Smooth muscle cell (in vitro differentiated cells): ENCODE measurements around the gene ALK. TPM values are rescaled to one million over a fixed set of nuclear protein-coding genes. Genes with fewer than 3 reads are reported as not detected.
"Not testable (repeated sequence)": the region's sequence is repeated elsewhere in the genome, so short reads cannot be mapped to it uniquely, and the experiment has no call there.

ENCODE experiments used
- DNase-seq: peaks from one replicate; lab custom pipeline; 2025; ENCODE audit not compliant: unreplicated experiment; lab: John Stamatoyannopoulos, UW
- H2AFZ ChIP-seq: fragments of 200-600 bp; sonication (generic); 2 replicates; pipeline ENCODE4 v1.6.0; 2016; ENCODE audit warnings: antibody characterized with exemption, low read depth, mild to moderate bottlenecking
- H3F3A ChIP-seq: fragments of 200-600 bp; sonication (generic); 2 replicates; pipeline ENCODE4 v1.6.0; 2017; ENCODE audit warnings: antibody characterized with exemption, low read depth
- H3K27ac ChIP-seq: fragments of 200-600 bp; sonication (generic); 2 replicates; pipeline ENCODE4 v1.5.1; 2016; ENCODE audit warnings: low read depth, mild to moderate bottlenecking
- H3K27me3 ChIP-seq: fragments of 200-600 bp; sonication (generic); 2 replicates; pipeline ENCODE4 v1.6.1; 2016; ENCODE audit warnings: low read depth, mild to moderate bottlenecking
- H3K36me3 ChIP-seq: fragments of 200-600 bp; sonication (generic); 2 replicates; pipeline ENCODE4 v1.5.1; 2016; ENCODE audit warnings: low read depth
- H3K4me1 ChIP-seq: fragments of 200-600 bp; sonication (generic); 2 replicates; pipeline ENCODE4 v1.5.1; 2016; ENCODE audit warnings: low read depth
- H3K4me2 ChIP-seq: fragments of 200-600 bp; sonication (generic); 2 replicates; pipeline ENCODE4 v1.6.0; 2016; ENCODE audit warnings: mild to moderate bottlenecking
- H3K4me3 ChIP-seq: fragments of 200-600 bp; sonication (generic); 2 replicates; pipeline ENCODE4 v1.5.1; 2016; ENCODE audit warnings: mild to moderate bottlenecking
- H3K79me2 ChIP-seq: fragments of 200-600 bp; sonication (generic); 2 replicates; pipeline ENCODE4 v1.6.0; 2016; ENCODE audit warnings: low read depth, mild to moderate bottlenecking
- H3K9ac ChIP-seq: fragments of 200-600 bp; sonication (generic); 2 replicates; pipeline ENCODE4 v1.6.0; 2016; ENCODE audit warnings: low read depth
- H3K9me3 ChIP-seq: fragments of 200-600 bp; sonication (generic); replicated peaks from 2 replicates; pipeline ENCODE4 v1.5.1; 2016; ENCODE audit warnings: low read depth
- H4K20me1 ChIP-seq: fragments of 200-600 bp; sonication (generic); 2 replicates; pipeline ENCODE4 v1.6.0; 2016; ENCODE audit warnings: low read depth
- WGBS: methylation state at CpG from one replicate; pipeline ENCODE4 v1.1.7; 2016; ENCODE audit warnings: low lambda C conversion rate; 5-methylcytosine and 5-hydroxymethylcytosine counted together
- polyA plus RNA-seq: library from polyadenylated mRNA; unstranded; fragments of >200 nt; fragmentation: Nextera tagmentation; extraction: Ambion mirVana; gene quantifications from 2 replicates; pipeline ENCODE4 v1.2.1, GENCODE V29; 2016
- total RNA-seq: library from RNA; depleted of rRNA; stranded (reverse); fragments of >200 nt; gene quantifications from 2 replicates; pipeline ENCODE4 v1.2.3, GENCODE V29; 2014
- TF ChIP-seq, protein P1 (sequence below): fragments of 200-600 bp; sonication (generic); IDR thresholded peaks from 2 replicates; pipeline ENCODE4 v1.5.1; 2017; ENCODE audit warnings: borderline replicate concordance, mild to moderate bottlenecking, antibody characterized with exemption; ENCODE audit not compliant: insufficient read depth, poor library complexity, severe bottlenecking

Gene ALK
- total and polyA plus RNA-seq, 2 experiments from 2014 or later, result 0.13 to 0.19 TPM

DNA sequence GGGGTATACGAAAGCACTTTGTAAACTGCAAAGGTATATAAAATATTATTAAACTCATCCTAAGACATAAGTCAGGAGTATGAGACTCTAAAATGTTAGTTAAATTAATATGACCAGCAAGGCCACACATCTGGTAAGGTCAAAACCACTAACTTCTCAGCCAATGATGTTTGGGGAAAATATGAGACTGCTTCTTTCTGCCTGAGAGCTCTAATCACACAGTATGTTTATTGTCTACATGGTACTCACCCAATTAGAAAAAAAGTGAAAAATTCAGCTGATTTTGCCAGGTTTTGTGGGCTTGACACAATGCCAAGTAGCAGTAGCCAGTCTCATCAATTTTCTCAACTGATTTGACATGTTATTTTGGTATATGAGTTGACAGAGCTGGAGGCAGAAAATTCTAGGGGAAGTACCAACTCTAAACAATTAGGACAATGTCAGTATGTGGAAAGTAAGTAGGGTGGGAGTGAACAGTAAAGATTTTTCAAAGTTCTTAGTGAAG is 87.3 kb downstream of the ALK start:
- TF ChIP-seq, protein P1, sequence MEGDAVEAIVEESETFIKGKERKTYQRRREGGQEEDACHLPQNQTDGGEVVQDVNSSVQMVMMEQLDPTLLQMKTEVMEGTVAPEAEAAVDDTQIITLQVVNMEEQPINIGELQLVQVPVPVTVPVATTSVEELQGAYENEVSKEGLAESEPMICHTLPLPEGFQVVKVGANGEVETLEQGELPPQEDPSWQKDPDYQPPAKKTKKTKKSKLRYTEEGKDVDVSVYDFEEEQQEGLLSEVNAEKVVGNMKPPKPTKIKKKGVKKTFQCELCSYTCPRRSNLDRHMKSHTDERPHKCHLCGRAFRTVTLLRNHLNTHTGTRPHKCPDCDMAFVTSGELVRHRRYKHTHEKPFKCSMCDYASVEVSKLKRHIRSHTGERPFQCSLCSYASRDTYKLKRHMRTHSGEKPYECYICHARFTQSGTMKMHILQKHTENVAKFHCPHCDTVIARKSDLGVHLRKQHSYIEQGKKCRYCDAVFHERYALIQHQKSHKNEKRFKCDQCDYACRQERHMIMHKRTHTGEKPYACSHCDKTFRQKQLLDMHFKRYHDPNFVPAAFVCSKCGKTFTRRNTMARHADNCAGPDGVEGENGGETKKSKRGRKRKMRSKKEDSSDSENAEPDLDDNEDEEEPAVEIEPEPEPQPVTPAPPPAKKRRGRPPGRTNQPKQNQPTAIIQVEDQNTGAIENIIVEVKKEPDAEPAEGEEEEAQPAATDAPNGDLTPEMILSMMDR, result no peak
- H3K4me1 ChIP-seq, result no peaks in the 10 kb centered on the region
- DNase-seq, result no peak
- no peak overlapping the region for H3K4me3 ChIP-seq
- H3K27ac ChIP-seq, result no peak overlapping the region
- H4K20me1 ChIP-seq, result no peaks in the 10 kb centered on the region
- 91% methylated on average over 1 of the region's 1 CpG for WGBS
- no peak overlapping the region for H3K9ac ChIP-seq
- no peaks in the 10 kb centered on the region for H3K36me3 ChIP-seq
- no peaks in the 10 kb centered on the region for H3K9me3 ChIP-seq
- no peak overlapping the region for H2AFZ ChIP-seq
- H3F3A ChIP-seq, result no peaks in the 10 kb centered on the region
- no peak overlapping the region for H3K4me2 ChIP-seq
- peaks cover 21% of the 10 kb centered on the region for H3K27me3 ChIP-seq
- no peaks in the 10 kb centered on the region for H3K79me2 ChIP-seq

DNA sequence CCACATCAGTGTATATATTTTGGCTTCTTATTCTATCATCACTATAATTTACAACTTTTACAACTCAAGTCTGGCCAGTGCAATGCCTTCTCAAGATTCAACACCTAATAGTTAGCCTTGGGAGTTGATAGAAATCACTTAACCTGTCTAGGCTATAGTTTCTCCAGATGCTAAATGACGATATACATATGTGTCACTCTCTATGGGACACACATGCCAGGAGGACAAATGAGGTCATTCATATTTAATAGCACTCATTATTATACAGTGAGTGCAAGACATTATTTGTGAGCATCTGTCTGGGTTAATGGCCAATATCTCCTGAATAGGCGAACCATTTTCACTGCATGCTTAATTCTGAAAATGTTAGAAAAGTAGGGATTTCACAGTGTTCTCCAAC is 89.8 kb downstream of the ALK start:
- WGBS, result 85% methylated on average over 2 of the region's 2 CpGs

DNA sequence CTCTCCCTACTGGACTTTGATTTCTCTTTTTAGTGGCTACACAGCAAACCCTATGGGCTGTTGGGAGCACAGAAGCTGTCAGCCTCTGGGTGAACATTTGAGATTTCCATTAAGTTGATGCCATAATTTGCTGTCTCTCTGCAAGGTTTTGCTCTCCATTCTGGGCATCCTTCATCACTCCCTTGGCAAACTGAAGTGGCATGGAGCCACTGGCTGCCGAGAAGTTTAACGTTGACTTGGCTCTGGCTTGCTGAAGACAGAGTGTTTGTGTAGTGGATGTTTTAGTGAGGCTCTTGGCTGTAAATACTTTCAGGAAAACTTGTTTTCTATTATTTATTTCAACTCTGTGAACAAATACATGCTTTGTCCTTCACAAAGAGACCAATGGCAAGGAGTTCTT is 91.5 kb downstream of the ALK start:
- no peak for DNase-seq
- no peaks in the 10 kb centered on the region for H4K20me1 ChIP-seq
- no peaks in the 10 kb centered on the region for H3K4me1 ChIP-seq
- H3K27ac ChIP-seq, result no peak overlapping the region
- peaks cover 21% of the 10 kb centered on the region for H3K27me3 ChIP-seq
- no peaks in the 10 kb centered on the region for H3F3A ChIP-seq
- H3K36me3 ChIP-seq, result no peaks in the 10 kb centered on the region
- H3K4me2 ChIP-seq, result no peak overlapping the region
- H3K4me3 ChIP-seq, result no peak overlapping the region
- no peak overlapping the region for H2AFZ ChIP-seq
- TF ChIP-seq, protein P1, result no peak
- WGBS, result 90% methylated on average over 2 of the region's 2 CpGs
- no peaks in the 10 kb centered on the region for H3K9me3 ChIP-seq
- no peak overlapping the region for H3K9ac ChIP-seq
- H3K79me2 ChIP-seq, result no peaks in the 10 kb centered on the region

More for the DNA sequence above, 89.8 kb downstream of the ALK start:
- H4K20me1 ChIP-seq, result no peaks in the 10 kb centered on the region
- no peaks in the 10 kb centered on the region for H3K9me3 ChIP-seq
- no peak overlapping the region for H3K4me2 ChIP-seq
- no peaks in the 10 kb centered on the region for H3K79me2 ChIP-seq
- H2AFZ ChIP-seq, result no peak overlapping the region
- no peak overlapping the region for H3K9ac ChIP-seq
- no peak overlapping the region for H3K4me3 ChIP-seq
- H3K27me3 ChIP-seq, result peaks cover 21% of the 10 kb centered on the region
- no peaks in the 10 kb centered on the region for H3F3A ChIP-seq
- TF ChIP-seq, protein P1, result no peak
- no peak for DNase-seq
- no peaks in the 10 kb centered on the region for H3K4me1 ChIP-seq
- H3K36me3 ChIP-seq, result no peaks in the 10 kb centered on the region
- no peak overlapping the region for H3K27ac ChIP-seq

DNA sequence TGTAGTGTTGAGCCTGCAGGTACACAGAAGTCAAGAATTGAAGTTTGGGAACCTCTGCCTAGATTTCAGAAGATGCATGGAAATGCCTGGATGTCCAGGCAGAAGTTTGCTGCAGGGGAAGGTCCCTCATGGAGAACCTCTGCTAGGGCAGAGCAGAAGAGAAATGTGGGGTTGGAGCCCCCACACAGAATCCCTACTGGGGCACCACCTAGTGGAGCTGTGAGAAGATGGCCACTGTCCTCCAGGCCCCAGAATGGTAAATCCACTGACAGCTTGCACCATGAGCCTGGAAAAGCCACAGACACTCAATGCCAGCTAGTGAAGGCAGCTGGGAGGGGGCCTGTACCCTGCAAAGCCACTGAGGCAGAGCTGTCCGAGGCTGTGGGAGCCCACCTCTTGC is 97.2 kb downstream of the ALK start:
- 67% methylated on average over 1 of the region's 1 CpG for WGBS

More for the DNA sequence above, 97.2 kb downstream of the ALK start:
- not testable (repeated sequence) for H2AFZ ChIP-seq, H3K4me1 ChIP-seq, H3K4me2 ChIP-seq, H3K9me3 ChIP-seq, H3F3A ChIP-seq, H3K27ac ChIP-seq, H3K4me3 ChIP-seq, H3K79me2 ChIP-seq, DNase-seq, H3K36me3 ChIP-seq, H3K9ac ChIP-seq, H4K20me1 ChIP-seq, H3K27me3 ChIP-seq
